ENCODE data around the gene UBE3D.

GRCh38 chr6:83083476-83083875 lies 17.8 kb upstream of the UBE3D start:
- TF ChIP-seq, protein P1, sequence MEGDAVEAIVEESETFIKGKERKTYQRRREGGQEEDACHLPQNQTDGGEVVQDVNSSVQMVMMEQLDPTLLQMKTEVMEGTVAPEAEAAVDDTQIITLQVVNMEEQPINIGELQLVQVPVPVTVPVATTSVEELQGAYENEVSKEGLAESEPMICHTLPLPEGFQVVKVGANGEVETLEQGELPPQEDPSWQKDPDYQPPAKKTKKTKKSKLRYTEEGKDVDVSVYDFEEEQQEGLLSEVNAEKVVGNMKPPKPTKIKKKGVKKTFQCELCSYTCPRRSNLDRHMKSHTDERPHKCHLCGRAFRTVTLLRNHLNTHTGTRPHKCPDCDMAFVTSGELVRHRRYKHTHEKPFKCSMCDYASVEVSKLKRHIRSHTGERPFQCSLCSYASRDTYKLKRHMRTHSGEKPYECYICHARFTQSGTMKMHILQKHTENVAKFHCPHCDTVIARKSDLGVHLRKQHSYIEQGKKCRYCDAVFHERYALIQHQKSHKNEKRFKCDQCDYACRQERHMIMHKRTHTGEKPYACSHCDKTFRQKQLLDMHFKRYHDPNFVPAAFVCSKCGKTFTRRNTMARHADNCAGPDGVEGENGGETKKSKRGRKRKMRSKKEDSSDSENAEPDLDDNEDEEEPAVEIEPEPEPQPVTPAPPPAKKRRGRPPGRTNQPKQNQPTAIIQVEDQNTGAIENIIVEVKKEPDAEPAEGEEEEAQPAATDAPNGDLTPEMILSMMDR (tag by site-specific recombination; IDR thresholded peaks at IDR 0.05), result no peak
- TF ChIP-seq ATF2 (tag by site-specific recombination; IDR thresholded peaks at IDR 0.05; ENCODE audit: low read depth) (no peak), ZNF792 (tag by site-specific recombination; IDR thresholded peaks at IDR 0.05) (no peak), ZFP41 (tag by site-specific recombination; IDR thresholded peaks at IDR 0.05; ENCODE audit: borderline replicate concordance) (no peak), ZNF561 (tag by site-specific recombination; IDR thresholded peaks at IDR 0.05; ENCODE audit: borderline replicate concordance) (no peak), SETDB1 (IDR thresholded peaks at IDR 0.05; ENCODE audit: insufficient read length, low read length) (no peak), IKZF3 (tag by site-specific recombination; IDR thresholded peaks at IDR 0.05) (no peak), HOXA7 (CRISPR knock-in tag; IDR thresholded peaks at IDR 0.05; ENCODE audit: borderline replicate concordance) (no peak), ZBTB8A (tag by site-specific recombination; IDR thresholded peaks at IDR 0.05) (no peak), ZBTB7A (tag by site-specific recombination; IDR thresholded peaks at IDR 0.05; ENCODE audit: low read depth) (no peak)

All from HEK293 (cell line).